ENCODE results near the gene RCOR1. TPM values are rescaled to one million over a fixed set of nuclear protein-coding genes. Genes with fewer than 3 reads are reported as not detected.
A peak's percentile ranks its signal among the peaks of the same experiment; 100 is the strongest.

Gene RCOR1
- total RNA-seq, 1 experiment from 2014 or later: 25.4 TPM

- ChIA-PET CTCF (no interaction called here), POLR2A (no interaction called here)
These were observed 137.4 kb downstream of the RCOR1 start for GRCh38 chr14:102729825-102730224.

DNA sequence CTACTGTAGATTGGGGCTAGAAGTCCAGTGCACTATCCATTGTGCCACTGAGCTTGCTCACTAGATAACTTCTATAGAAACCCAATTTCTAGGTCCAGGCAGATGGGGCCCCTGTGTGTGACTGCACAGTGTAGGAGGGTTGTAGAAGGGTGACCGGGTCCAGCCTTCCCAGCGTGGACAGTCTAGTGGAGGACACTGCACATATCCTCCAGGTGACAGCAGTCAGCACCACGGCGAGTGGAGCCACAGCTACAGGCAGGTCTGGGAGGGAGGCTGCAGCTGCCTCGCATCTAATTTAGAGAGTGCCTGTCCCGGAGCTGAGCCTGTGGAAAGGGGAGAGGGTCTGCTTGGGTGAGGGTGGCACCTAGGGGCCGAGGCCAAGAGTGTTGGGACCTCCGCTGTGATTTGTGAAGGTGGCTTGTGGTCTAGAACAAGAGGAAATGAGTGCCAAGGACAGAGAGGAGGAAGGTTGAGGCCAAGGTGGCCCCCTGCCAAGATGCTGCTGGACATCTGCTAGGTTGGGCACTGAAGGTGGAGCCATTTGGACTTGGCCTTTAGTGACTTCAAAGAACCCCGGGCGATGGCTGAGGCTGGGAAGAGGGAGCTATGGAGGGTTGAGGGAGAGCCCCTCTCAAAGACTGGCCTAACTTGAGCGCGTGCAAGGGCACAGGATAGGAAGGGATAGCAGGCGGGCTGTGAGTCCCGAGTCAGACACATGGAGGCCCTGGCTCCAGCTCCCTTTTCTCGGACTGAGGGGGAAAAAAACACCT, 138.8 kb downstream of the RCOR1 start:
- Mint-ChIP-seq H3K9me3 (no peaks in the 10 kb centered on the region), H3K27ac (peak overlapping the region; percentile 88; the same call in 1 of the 2 replicates), H3K36me3 (peaks cover 21% of the 10 kb centered on the region), H3K27me3 (ENCODE audit: low read depth) (no peaks in the 10 kb centered on the region), H3K4me3 (no peak overlapping the region), H3K4me1 (0 out of 2 replicates have a peak, but pooled peaks cover 2% of the 10 kb centered on the region)
- ATAC-seq: no peak
- CTCF ChIA-PET: interaction anchor here (0.5 to 2.0 kb wide), 8 partner anchors 29 to 307 kb away, joined by 3 to 13 read pairs (median 4); no protein-coding TSS in a partner anchor
- DNase-seq (ENCODE audit: low spot score): no peak
- POLR2A ChIA-PET: interaction anchor here (1.1 kb wide), 1 partner anchor 194 kb away, joined by 4 read pairs; no protein-coding TSS in a partner anchor
- TF ChIP-seq GTF2I (CRISPR knock-in tag; conservative IDR thresholded peaks at IDR 0.05) (no peak), GABPB1 (CRISPR knock-in tag; IDR thresholded peaks at IDR 0.05) (no peak), E2F1 (CRISPR knock-in tag; IDR thresholded peaks at IDR 0.05) (no peak), TCF7 (CRISPR knock-in tag; IDR thresholded peaks at IDR 0.05; ENCODE audit: low read depth) (no peak), ERG (CRISPR knock-in tag; IDR thresholded peaks at IDR 0.05) (no peak), IRF2 (CRISPR knock-in tag; IDR thresholded peaks at IDR 0.05; ENCODE audit: borderline replicate concordance, low read depth) (no peak), NR2C2 (CRISPR knock-in tag; IDR thresholded peaks at IDR 0.05) (no peak), ETV6 (CRISPR knock-in tag; IDR thresholded peaks at IDR 0.05) (no peak), ZNF532 (CRISPR knock-in tag; IDR thresholded peaks at IDR 0.05; ENCODE audit: borderline replicate concordance) (no peak), MLX (CRISPR knock-in tag; IDR thresholded peaks at IDR 0.05) (no peak), FOXP4 (CRISPR knock-in tag; IDR thresholded peaks at IDR 0.05) (no peak), KAT7 (CRISPR knock-in tag; IDR thresholded peaks at IDR 0.05; ENCODE audit: borderline replicate concordance) (no peak)
- TF ChIP-seq, protein P1, sequence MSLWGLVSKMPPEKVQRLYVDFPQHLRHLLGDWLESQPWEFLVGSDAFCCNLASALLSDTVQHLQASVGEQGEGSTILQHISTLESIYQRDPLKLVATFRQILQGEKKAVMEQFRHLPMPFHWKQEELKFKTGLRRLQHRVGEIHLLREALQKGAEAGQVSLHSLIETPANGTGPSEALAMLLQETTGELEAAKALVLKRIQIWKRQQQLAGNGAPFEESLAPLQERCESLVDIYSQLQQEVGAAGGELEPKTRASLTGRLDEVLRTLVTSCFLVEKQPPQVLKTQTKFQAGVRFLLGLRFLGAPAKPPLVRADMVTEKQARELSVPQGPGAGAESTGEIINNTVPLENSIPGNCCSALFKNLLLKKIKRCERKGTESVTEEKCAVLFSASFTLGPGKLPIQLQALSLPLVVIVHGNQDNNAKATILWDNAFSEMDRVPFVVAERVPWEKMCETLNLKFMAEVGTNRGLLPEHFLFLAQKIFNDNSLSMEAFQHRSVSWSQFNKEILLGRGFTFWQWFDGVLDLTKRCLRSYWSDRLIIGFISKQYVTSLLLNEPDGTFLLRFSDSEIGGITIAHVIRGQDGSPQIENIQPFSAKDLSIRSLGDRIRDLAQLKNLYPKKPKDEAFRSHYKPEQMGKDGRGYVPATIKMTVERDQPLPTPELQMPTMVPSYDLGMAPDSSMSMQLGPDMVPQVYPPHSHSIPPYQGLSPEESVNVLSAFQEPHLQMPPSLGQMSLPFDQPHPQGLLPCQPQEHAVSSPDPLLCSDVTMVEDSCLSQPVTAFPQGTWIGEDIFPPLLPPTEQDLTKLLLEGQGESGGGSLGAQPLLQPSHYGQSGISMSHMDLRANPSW (CRISPR knock-in tag; conservative IDR thresholded peaks at IDR 0.05; ENCODE audit: low read depth): no peak
- TF ChIP-seq, protein P2, sequence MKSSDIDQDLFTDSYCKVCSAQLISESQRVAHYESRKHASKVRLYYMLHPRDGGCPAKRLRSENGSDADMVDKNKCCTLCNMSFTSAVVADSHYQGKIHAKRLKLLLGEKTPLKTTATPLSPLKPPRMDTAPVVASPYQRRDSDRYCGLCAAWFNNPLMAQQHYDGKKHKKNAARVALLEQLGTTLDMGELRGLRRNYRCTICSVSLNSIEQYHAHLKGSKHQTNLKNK (CRISPR knock-in tag; IDR thresholded peaks at IDR 0.05): no peak
- TF ChIP-seq, protein P3, sequence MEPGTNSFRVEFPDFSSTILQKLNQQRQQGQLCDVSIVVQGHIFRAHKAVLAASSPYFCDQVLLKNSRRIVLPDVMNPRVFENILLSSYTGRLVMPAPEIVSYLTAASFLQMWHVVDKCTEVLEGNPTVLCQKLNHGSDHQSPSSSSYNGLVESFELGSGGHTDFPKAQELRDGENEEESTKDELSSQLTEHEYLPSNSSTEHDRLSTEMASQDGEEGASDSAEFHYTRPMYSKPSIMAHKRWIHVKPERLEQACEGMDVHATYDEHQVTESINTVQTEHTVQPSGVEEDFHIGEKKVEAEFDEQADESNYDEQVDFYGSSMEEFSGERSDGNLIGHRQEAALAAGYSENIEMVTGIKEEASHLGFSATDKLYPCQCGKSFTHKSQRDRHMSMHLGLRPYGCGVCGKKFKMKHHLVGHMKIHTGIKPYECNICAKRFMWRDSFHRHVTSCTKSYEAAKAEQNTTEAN (CRISPR knock-in tag; IDR thresholded peaks at IDR 0.05): no peak
- TF ChIP-seq, protein P4, sequence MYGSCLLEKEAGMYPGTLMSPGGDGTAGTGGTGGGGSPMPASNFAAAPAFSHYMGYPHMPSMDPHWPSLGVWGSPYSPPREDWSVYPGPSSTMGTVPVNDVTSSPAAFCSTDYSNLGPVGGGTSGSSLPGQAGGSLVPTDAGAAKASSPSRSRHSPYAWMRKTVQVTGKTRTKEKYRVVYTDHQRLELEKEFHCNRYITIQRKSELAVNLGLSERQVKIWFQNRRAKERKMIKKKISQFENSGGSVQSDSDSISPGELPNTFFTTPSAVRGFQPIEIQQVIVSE (CRISPR knock-in tag; IDR thresholded peaks at IDR 0.05; ENCODE audit: borderline replicate concordance): no peak

More at GRCh38 chr14:102729825-102730224, 137.4 kb downstream of the RCOR1 start:
- H3K27me3 Mint-ChIP-seq (ENCODE audit: low read depth): no peaks in the 10 kb centered on the region
- no peak overlapping the region for H3K4me3 Mint-ChIP-seq
- ATAC-seq (no peak), DNase-seq (ENCODE audit: low spot score) (no peak)
- 0 out of 2 replicates have a peak, but pooled peaks cover 2% of the 10 kb centered on the region for H3K4me1 Mint-ChIP-seq
- H3K9me3 Mint-ChIP-seq: no peaks in the 10 kb centered on the region
- no peak overlapping the region for H3K27ac Mint-ChIP-seq
- peaks cover 32% of the 10 kb centered on the region for H3K36me3 Mint-ChIP-seq
- TF ChIP-seq TP53 (CRISPR knock-in tag; IDR thresholded peaks at IDR 0.05) (no peak), OVOL2 (CRISPR knock-in tag; IDR thresholded peaks at IDR 0.05; ENCODE audit: borderline replicate concordance) (no peak), NR1H2 (CRISPR knock-in tag; IDR thresholded peaks at IDR 0.05) (no peak), CREB1 (CRISPR knock-in tag; IDR thresholded peaks at IDR 0.05) (no peak), PRRX2 (CRISPR knock-in tag; IDR thresholded peaks at IDR 0.05) (no peak)
